Testis (tissue), 3 donors: ENCODE measurements around the gene SIL1. TPM values are rescaled to one million over a fixed set of nuclear protein-coding genes. Genes with fewer than 3 reads are reported as not detected.

ENCODE experiments used
- DNase-seq: peaks from one replicate; pipeline ENCODE4 v3.0.0-alpha.2; 2019
- H3K27ac ChIP-seq, 2 donors: fragments of 200-600 bp; sonication (generic); one replicate each; pipeline ENCODE4 v1.5.1; 2019
- H3K27me3 ChIP-seq: fragments of 200-600 bp; sonication (generic); one replicate; pipeline ENCODE4 v1.5.1; 2019
- H3K36me3 ChIP-seq: fragments of 200-600 bp; sonication (generic); one replicate; pipeline ENCODE4 v1.5.1; 2017; ENCODE audit warnings: low read depth; ENCODE audit errors: missing control alignments
- H3K4me1 ChIP-seq: fragments of 200-600 bp; sonication (generic); one replicate; pipeline ENCODE4 v1.5.1; 2019
- H3K4me3 ChIP-seq, 2 donors: fragments of 200-600 bp; sonication (generic); one replicate each; pipeline ENCODE4 v1.5.1; 2017 to 2019
- H3K9me3 ChIP-seq: fragments of 200-600 bp; sonication (generic); one replicate; pipeline ENCODE4 v1.5.1; 2017
- CTCF ChIP-seq, 3 experiments: fragments of 450-650 bp in 2 of 3; fragments of 200-600 bp in 1 of 3; sonication (generic) in 1 of 3; IDR thresholded peaks; one replicate each; pipeline ENCODE4 v1.5.1; 2016 to 2019; ENCODE audit warnings: antibody characterized with exemption in 3 of 3, mild to moderate bottlenecking in 2 of 3, moderate library complexity in 1 of 3
- POLR2A ChIP-seq: fragments of 450-650 bp; IDR thresholded peaks from one replicate; pipeline ENCODE4 v1.6.1; 2017; ENCODE audit warnings: antibody characterized with exemption, mild to moderate bottlenecking, moderate library complexity
- whole genome bisulfite sequencing, 2 donors: methylation state at CpG; one replicate each; pipeline ENCODE4 v1.1.5; 2018; 5-methylcytosine and 5-hydroxymethylcytosine counted together
- intact Hi-C: fragments of 100-400 bp; cut with DNase I; formaldehyde crosslinking; loops from one replicate; pipeline ENCODE4 v1.15.1; 2023; ENCODE audit warnings: low total_unique reads
- polyA plus RNA-seq: library from polyadenylated mRNA; stranded (reverse); fragments of 350-450 nt; fragmentation: Illumina TruSeq; extraction: RNeasy Lipid Tissue Mini Kit (QIAGEN cat#74804); gene quantifications from one replicate; pipeline ENCODE4 v1.2.3, GENCODE V29; 2014; ENCODE audit warnings: low read depth, low replicate concordance; ENCODE audit not compliant: insufficient read depth
- total RNA-seq, 2 donors: library from RNA; depleted of rRNA; stranded (reverse); fragments of >200 nt; gene quantifications; one replicate each; pipeline ENCODE4 v1.2.3, GENCODE V29; 2016

The SIL1 gene
- total and polyA plus RNA-seq, 3 donors from 2014 or later, result 86.5 to 116 (median 98.2) TPM

- no peaks in the 10 kb centered on the region for H3K36me3 ChIP-seq
- WGBS, 2 donors, result 93 to 96% methylated on average over 4 of the region's 4 CpGs
- no peak for DNase-seq
- no peak overlapping the region for H3K4me3 ChIP-seq
- TF ChIP-seq POLR2A (no peak), CTCF (IDR thresholded peaks at IDR 0.05) (no peak)
- no peaks in the 10 kb centered on the region for H3K27me3 ChIP-seq
- intact Hi-C loops, result no loop called here
- H3K27ac ChIP-seq, result no peak overlapping the region
- no peaks in the 10 kb centered on the region for H3K9me3 ChIP-seq
- peaks cover 16% of the 10 kb centered on the region for H3K4me1 ChIP-seq
These were observed 229.6 kb downstream of the SIL1 start for GRCh38 chr5:138968601-138969000.

- TF ChIP-seq POLR2A (no peak), CTCF (IDR thresholded peaks at IDR 0.05) (no peak)
- Histone ChIP-seq H3K36me3 (no peaks in the 10 kb centered on the region), H3K27ac (no peak overlapping the region), H3K9me3 (no peaks in the 10 kb centered on the region), H3K4me3 (no peak overlapping the region), H3K4me1 (peaks cover 23% of the 10 kb centered on the region), H3K27me3 (no peaks in the 10 kb centered on the region)
- no peak for DNase-seq
- intact Hi-C loops, result no loop called here
- WGBS, 2 donors, result 83 to 87% methylated on average over 10 of the region's 10 CpGs
These were observed 230.2 kb downstream of the SIL1 start for GRCh38 chr5:138967791-138968448.

GRCh38 chr5:138966236-138966985, 231.8 kb downstream of the SIL1 start:
- 96 to 97% methylated on average over 10 of the region's 10 CpGs for WGBS, 2 donors
- Histone ChIP-seq H3K4me1 (peaks cover 24% of the 10 kb centered on the region), H3K9me3 (no peaks in the 10 kb centered on the region), H3K27ac (no peak overlapping the region), H3K4me3 (no peak overlapping the region), H3K36me3 (no peaks in the 10 kb centered on the region), H3K27me3 (no peaks in the 10 kb centered on the region)
- intact Hi-C loops, result no loop called here
- no peak for DNase-seq
- no peak for TF ChIP-seq CTCF (IDR thresholded peaks at IDR 0.05)

GRCh38 chr5:138965626-138966025, 232.5 kb downstream of the SIL1 start:
- peaks cover 24% of the 10 kb centered on the region for H3K4me1 ChIP-seq

More at GRCh38 chr5:138965626-138966025, 232.5 kb downstream of the SIL1 start:
- no peaks in the 10 kb centered on the region for H3K36me3 ChIP-seq
- intact Hi-C loops, result no loop called here
- no peak overlapping the region for H3K27ac ChIP-seq
- no peak overlapping the region for H3K4me3 ChIP-seq
- DNase-seq, result no peak
- TF ChIP-seq CTCF (IDR thresholded peaks at IDR 0.05) (no peak), POLR2A (no peak)
- H3K27me3 ChIP-seq, result no peaks in the 10 kb centered on the region
- 94 to 96% methylated on average over 2 of the region's 2 CpGs for WGBS, 2 donors
- H3K9me3 ChIP-seq, result no peaks in the 10 kb centered on the region
